Measurements from ENCODE around the gene SLC36A3.

SLC36A3 gene

GRCh38 chr5:151315998-151316597, 12.5 kb upstream of the SLC36A3 start:
- no peak overlapping the region for H3K4me2 ChIP-seq (ENCODE audit: low read length)
- H3K4me3 ChIP-seq (ENCODE audit: low read depth, low read length), result no peak overlapping the region
- H3K9ac ChIP-seq (ENCODE audit: low read length), result no peak overlapping the region
- H2BK12ac ChIP-seq (ENCODE audit: low read length), result no peak overlapping the region
- no peak overlapping the region for H2AK5ac ChIP-seq (ENCODE audit: low read length)
- no peak overlapping the region for H4K8ac ChIP-seq (ENCODE audit: low read depth, low read length)
- H3K18ac ChIP-seq (ENCODE audit: low read length), result no peak overlapping the region
- DNase-seq, result peak; percentile 86 to 95
- H3K14ac ChIP-seq (ENCODE audit: low read length), result no peak overlapping the region
- no peaks in the 10 kb centered on the region for H3K79me2 ChIP-seq (ENCODE audit: control insufficient read depth, insufficient read depth, low read length, poor library complexity)
- H3K23ac ChIP-seq (ENCODE audit: low read length), result no peak overlapping the region
- no peaks in the 10 kb centered on the region for H3K79me1 ChIP-seq (ENCODE audit: low read length)
- H3K27me3 ChIP-seq (ENCODE audit: insufficient read depth, low read length), result no peaks in the 10 kb centered on the region
- H4K91ac ChIP-seq (ENCODE audit: low read depth, low read length), result no peak overlapping the region
- H2BK120ac ChIP-seq (ENCODE audit: insufficient read depth, low read length, poor library complexity), result no peak overlapping the region
- H4K12ac ChIP-seq (ENCODE audit: low read depth, low read length), result no peak overlapping the region
- no peak overlapping the region for H2AFZ ChIP-seq (ENCODE audit: insufficient read depth, low read length, poor library complexity)
- peaks cover 0 to 8% of the 10 kb centered on the region in 2 experiments for H3K4me1 ChIP-seq (ENCODE audit: control insufficient read depth in 1 of 2, insufficient read depth in 2 of 2, low read length in 2 of 2)
- WGBS (ENCODE audit: extremely low coverage, insufficient coverage, insufficient read length), result no CpG with 5 or more reads among the region's 8 CpGs
- no peaks in the 10 kb centered on the region for H3K9me3 ChIP-seq (ENCODE audit: insufficient read depth, low read depth, low read length)
- H3K36me3 ChIP-seq (ENCODE audit: control insufficient read depth in 1 of 2, insufficient read depth in 2 of 2, low read length in 2 of 2), result no peaks in the 10 kb centered on the region
- no peak overlapping the region for H2BK5ac ChIP-seq (ENCODE audit: low read depth, low read length, poor library complexity)
- H3K27ac ChIP-seq (ENCODE audit: low read depth, low read length), result no peak overlapping the region
- no peak overlapping the region for H3K4ac ChIP-seq (ENCODE audit: low read depth, low read length)

DNA sequence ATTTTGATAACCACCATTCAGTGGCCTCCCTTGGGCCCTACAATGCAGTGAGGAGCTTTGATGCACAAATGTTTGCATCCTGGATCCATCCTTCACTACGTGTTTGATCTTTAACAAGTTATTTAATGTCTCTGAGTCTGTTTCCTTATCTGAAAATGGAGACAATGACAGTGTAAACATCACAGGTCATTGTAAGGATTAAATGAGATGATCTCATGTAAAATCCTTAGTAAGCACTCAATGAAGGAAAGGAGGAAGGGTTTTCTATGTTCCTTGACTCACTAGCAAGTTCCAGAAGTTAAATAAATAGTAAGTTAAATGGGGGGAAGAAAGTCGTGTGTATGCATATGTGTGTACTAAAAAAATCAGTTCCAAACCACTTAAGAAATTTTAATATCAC, 9.8 kb upstream of the SLC36A3 start:
- Histone ChIP-seq H2BK120ac (ENCODE audit: insufficient read depth, low read length, poor library complexity) (no peak overlapping the region), H3K4ac (ENCODE audit: low read depth, low read length) (no peak overlapping the region), H4K12ac (ENCODE audit: low read depth, low read length) (no peak overlapping the region), H3K23ac (ENCODE audit: low read length) (no peak overlapping the region), H3K14ac (ENCODE audit: low read length) (no peak overlapping the region), H3K4me3 (ENCODE audit: low read depth, low read length) (no peak overlapping the region), H3K27me3 (ENCODE audit: insufficient read depth, low read length) (no peaks in the 10 kb centered on the region), H4K91ac (ENCODE audit: low read depth, low read length) (no peak overlapping the region), H2BK12ac (ENCODE audit: low read length) (no peak overlapping the region), H3K18ac (ENCODE audit: low read length) (no peak overlapping the region), H3K36me3 (ENCODE audit: control insufficient read depth in 1 of 2, insufficient read depth in 2 of 2, low read length in 2 of 2) (no peaks in the 10 kb centered on the region), H2AK5ac (ENCODE audit: low read length) (no peak overlapping the region), H3K9ac (ENCODE audit: low read length) (no peak overlapping the region), H2AFZ (ENCODE audit: insufficient read depth, low read length, poor library complexity) (no peak overlapping the region), H3K9me3 (ENCODE audit: insufficient read depth, low read depth, low read length) (peaks cover 3% of the 10 kb centered on the region), H3K79me1 (ENCODE audit: low read length) (no peaks in the 10 kb centered on the region), H3K79me2 (ENCODE audit: control insufficient read depth, insufficient read depth, low read length, poor library complexity) (no peaks in the 10 kb centered on the region), H3K27ac (ENCODE audit: low read depth, low read length) (no peak overlapping the region), H2BK5ac (ENCODE audit: low read depth, low read length, poor library complexity) (no peak overlapping the region), H3K4me2 (ENCODE audit: low read length) (no peak overlapping the region), H4K8ac (ENCODE audit: low read depth, low read length) (no peak overlapping the region), H3K4me1 (ENCODE audit: control insufficient read depth in 1 of 2, insufficient read depth in 2 of 2, low read length in 2 of 2) (peaks cover 0 to 8% of the 10 kb centered on the region in 2 experiments)
- no CpG with 5 or more reads among the region's 2 CpGs for WGBS (ENCODE audit: extremely low coverage, insufficient coverage, insufficient read length)
- no peak for DNase-seq

GRCh38 chr5:151312756-151313324, 9.3 kb upstream of the SLC36A3 start:
- Histone ChIP-seq H2AFZ (ENCODE audit: insufficient read depth, low read length, poor library complexity) (no peak overlapping the region), H2BK12ac (ENCODE audit: low read length) (no peak overlapping the region), H3K27me3 (ENCODE audit: insufficient read depth, low read length) (no peaks in the 10 kb centered on the region), H3K9ac (ENCODE audit: low read length) (no peak overlapping the region), H3K18ac (ENCODE audit: low read length) (no peak overlapping the region), H3K9me3 (ENCODE audit: insufficient read depth, low read depth, low read length) (peaks cover 3% of the 10 kb centered on the region), H3K4ac (ENCODE audit: low read depth, low read length) (no peak overlapping the region), H3K4me1 (ENCODE audit: control insufficient read depth in 1 of 2, insufficient read depth in 2 of 2, low read length in 2 of 2) (peaks cover 0 to 8% of the 10 kb centered on the region in 2 experiments), H3K4me2 (ENCODE audit: low read length) (no peak overlapping the region), H4K12ac (ENCODE audit: low read depth, low read length) (no peak overlapping the region), H3K14ac (ENCODE audit: low read length) (no peak overlapping the region), H4K91ac (ENCODE audit: low read depth, low read length) (no peak overlapping the region), H3K23ac (ENCODE audit: low read length) (no peak overlapping the region), H2AK5ac (ENCODE audit: low read length) (no peak overlapping the region), H3K79me2 (ENCODE audit: control insufficient read depth, insufficient read depth, low read length, poor library complexity) (no peaks in the 10 kb centered on the region), H3K27ac (ENCODE audit: low read depth, low read length) (no peak overlapping the region), H4K8ac (ENCODE audit: low read depth, low read length) (no peak overlapping the region), H2BK120ac (ENCODE audit: insufficient read depth, low read length, poor library complexity) (no peak overlapping the region), H3K4me3 (ENCODE audit: low read depth, low read length) (no peak overlapping the region), H2BK5ac (ENCODE audit: low read depth, low read length, poor library complexity) (no peak overlapping the region), H3K36me3 (ENCODE audit: control insufficient read depth in 1 of 2, insufficient read depth in 2 of 2, low read length in 2 of 2) (no peaks in the 10 kb centered on the region), H3K79me1 (ENCODE audit: low read length) (no peaks in the 10 kb centered on the region)
- WGBS (ENCODE audit: extremely low coverage, insufficient coverage, insufficient read length), result no CpG with 5 or more reads among the region's 5 CpGs
- DNase-seq, result no peak

DNA sequence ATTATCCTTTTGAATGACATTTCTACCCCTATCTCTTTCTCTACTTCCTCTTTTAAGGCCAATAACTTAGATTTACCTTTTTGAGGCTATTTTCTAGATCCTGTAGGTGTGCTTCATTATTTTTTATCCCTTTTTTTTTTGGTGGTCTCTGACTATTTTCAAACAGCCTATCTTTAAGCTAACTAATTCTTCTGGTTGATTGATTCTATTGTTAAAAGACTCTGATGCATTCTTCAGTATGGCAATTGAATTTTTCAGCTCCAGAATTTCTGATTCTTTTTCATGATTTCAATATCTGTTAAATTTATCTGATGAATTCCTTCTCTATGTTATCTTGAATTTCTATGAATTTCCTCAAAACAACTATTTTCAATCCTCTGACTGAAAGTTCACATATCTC, 7.4 kb upstream of the SLC36A3 start:
- Histone ChIP-seq H3K9ac (ENCODE audit: low read length) (no peak overlapping the region), H3K79me2 (ENCODE audit: control insufficient read depth, insufficient read depth, low read length, poor library complexity) (no peaks in the 10 kb centered on the region), H3K9me3 (ENCODE audit: insufficient read depth, low read depth, low read length) (peaks cover 3% of the 10 kb centered on the region), H2AFZ (ENCODE audit: insufficient read depth, low read length, poor library complexity) (no peak overlapping the region), H3K4me1 (ENCODE audit: control insufficient read depth in 1 of 2, insufficient read depth in 2 of 2, low read length in 2 of 2) (peaks cover 0 to 8% of the 10 kb centered on the region in 2 experiments), H2BK120ac (ENCODE audit: insufficient read depth, low read length, poor library complexity) (no peak overlapping the region), H4K91ac (ENCODE audit: low read depth, low read length) (no peak overlapping the region), H3K4ac (ENCODE audit: low read depth, low read length) (no peak overlapping the region), H4K12ac (ENCODE audit: low read depth, low read length) (no peak overlapping the region), H2BK12ac (ENCODE audit: low read length) (no peak overlapping the region), H4K8ac (ENCODE audit: low read depth, low read length) (no peak overlapping the region), H3K36me3 (ENCODE audit: control insufficient read depth in 1 of 2, insufficient read depth in 2 of 2, low read length in 2 of 2) (no peaks in the 10 kb centered on the region), H3K4me3 (ENCODE audit: low read depth, low read length) (no peak overlapping the region), H3K23ac (ENCODE audit: low read length) (no peak overlapping the region), H2AK5ac (ENCODE audit: low read length) (no peak overlapping the region), H2BK5ac (ENCODE audit: low read depth, low read length, poor library complexity) (no peak overlapping the region), H3K27ac (ENCODE audit: low read depth, low read length) (no peak overlapping the region), H3K4me2 (ENCODE audit: low read length) (no peak overlapping the region), H3K18ac (ENCODE audit: low read length) (no peak overlapping the region), H3K79me1 (ENCODE audit: low read length) (no peaks in the 10 kb centered on the region), H3K27me3 (ENCODE audit: insufficient read depth, low read length) (no peaks in the 10 kb centered on the region), H3K14ac (ENCODE audit: low read length) (no peak overlapping the region)
- no peak for DNase-seq
